ENCODE results near the gene SIX5.

Gene SIX5

DNA sequence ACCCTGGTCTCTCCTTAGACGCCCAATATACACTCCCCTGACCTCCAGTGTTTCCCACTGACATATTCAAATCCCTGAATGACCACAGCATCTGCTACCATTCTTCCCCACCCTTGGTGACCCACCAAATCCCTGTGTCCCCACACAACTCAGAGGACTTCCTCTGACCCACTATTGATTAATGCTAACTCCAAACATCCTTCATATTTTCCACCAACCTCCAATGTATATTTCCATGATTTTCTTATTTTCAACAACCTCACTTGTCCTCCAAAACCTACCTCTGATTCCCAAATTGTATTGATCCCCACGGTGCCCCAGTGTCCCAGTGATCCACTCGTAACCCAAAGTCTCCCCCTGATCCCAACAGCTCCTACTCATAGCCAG, 24.1 kb upstream of the SIX5 start:
- Histone ChIP-seq H3K9ac (ENCODE audit: low read depth in 1 of 2, low read length in 2 of 2) (no peak overlapping the region), H3K9me3 (ENCODE audit: control insufficient read depth in 1 of 2, low read length in 2 of 2) (no peaks in the 10 kb centered on the region), H3K27ac (ENCODE audit: low read depth, low read length) (no peak overlapping the region), H3K4me3 (ENCODE audit: low read depth in 1 of 2, low read length in 2 of 2) (peak overlapping the region in 1 of 2 donors; percentile 4), H3K4me1 (ENCODE audit: control insufficient read depth in 1 of 2, insufficient read depth in 2 of 2, low read length in 2 of 2) (peaks cover 16 to 20% of the 10 kb centered on the region in 2 donors), H3K27me3 (ENCODE audit: control insufficient read depth in 1 of 2, insufficient read depth in 2 of 2, low read length in 2 of 2) (no peaks in the 10 kb centered on the region), H3K36me3 (ENCODE audit: control insufficient read depth in 1 of 2, insufficient read depth in 2 of 2, low read length in 2 of 2) (peaks cover 4 to 12% of the 10 kb centered on the region in 2 donors)

DNA sequence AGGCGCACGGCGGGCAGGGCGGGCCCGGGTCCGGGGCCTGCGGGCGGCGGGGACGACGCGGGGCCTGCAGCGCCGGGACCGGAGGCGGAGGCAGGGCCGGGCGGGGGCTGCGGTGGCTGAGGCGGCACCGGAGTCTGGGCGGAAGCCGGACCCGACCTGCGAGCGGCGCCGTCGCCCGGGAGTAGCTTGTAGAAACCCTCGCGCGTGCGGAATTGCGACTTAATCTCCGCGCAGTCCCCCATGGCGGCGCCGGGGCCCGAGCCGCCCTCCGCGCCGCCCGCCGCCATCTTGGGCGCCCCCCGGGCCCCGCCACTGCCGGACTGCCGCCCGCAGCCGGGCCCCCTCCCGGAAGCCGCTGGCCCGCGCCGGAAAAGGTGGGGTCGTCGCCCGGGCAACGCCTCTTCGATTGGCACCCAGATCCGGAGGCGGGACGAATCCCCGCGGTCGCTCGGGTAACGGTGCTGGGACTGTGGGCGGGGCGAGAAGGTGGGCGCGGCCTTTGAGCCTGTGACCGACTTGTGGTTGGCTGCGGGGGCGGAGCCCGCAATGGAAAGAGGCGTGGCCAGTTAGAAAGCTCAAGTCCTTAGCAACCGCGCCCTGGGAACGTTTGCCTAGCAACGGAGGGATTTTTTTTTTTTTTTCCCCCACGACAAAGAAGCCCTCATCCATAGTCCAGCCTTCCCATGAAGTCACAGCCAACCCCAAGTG, 23.6 kb upstream of the SIX5 start, which contains the start of gene DMWD:
TSS of gene DMWD (minus strand) at position 376 of the 708 bp plus-strand sequence. CDS start at position 287, 89 bp downstream.
- H3K27me3 ChIP-seq (ENCODE audit: control insufficient read depth in 1 of 2, insufficient read depth in 2 of 2, low read length in 2 of 2) = no peaks in the 10 kb centered on the region
- no peaks in the 10 kb centered on the region for H3K9me3 ChIP-seq (ENCODE audit: control insufficient read depth in 1 of 2, low read length in 2 of 2)
- peaks cover 4 to 15% of the 10 kb centered on the region in 2 donors for H3K36me3 ChIP-seq (ENCODE audit: control insufficient read depth in 1 of 2, insufficient read depth in 2 of 2, low read length in 2 of 2)
- H3K4me1 ChIP-seq (ENCODE audit: control insufficient read depth in 1 of 2, insufficient read depth in 2 of 2, low read length in 2 of 2) = peaks cover 16 to 20% of the 10 kb centered on the region in 2 donors
- H3K27ac ChIP-seq (ENCODE audit: low read depth, low read length) = no peak within 1 kb of the TSS
- peak within 1 kb of the TSS; percentile 44 to 74 for H3K9ac ChIP-seq (ENCODE audit: low read depth in 1 of 2, low read length in 2 of 2)
- H3K4me3 ChIP-seq (ENCODE audit: low read depth in 1 of 2, low read length in 2 of 2) = peak within 1 kb of the TSS; percentile 70 to 77

DNA sequence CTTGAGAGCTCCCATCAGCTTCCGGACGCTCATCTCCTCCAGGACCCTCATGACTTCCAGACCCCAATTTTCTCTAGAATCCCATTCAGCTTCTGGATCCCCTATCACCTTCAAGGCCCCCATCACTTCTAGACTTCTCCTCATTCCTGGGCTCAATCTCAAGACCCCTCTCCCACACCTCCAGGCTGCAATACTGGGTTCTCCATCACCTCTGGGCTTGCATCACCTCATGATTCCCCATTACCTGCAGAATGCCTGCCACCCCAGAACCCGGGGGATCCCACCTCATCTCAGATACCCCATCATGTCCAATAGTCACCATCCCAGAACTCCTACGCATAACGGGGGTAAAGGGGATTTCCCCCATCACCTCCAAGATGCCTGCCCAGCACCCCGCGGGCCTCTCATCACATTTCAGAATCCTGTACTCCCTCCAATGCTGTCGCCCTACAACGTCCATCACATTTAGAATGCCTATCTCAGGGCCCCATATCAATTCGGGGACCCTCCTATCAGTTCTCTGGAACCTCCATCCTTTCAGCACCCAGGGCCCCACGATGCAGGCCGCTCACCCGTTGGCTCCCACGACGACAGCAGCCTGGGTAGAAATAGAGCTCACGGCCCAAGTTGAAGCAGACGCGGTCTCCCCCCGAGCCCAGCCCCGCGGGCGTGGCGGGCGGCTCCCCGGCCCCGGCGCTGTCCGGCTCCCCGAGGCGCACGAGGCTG, 22.9 kb upstream of the SIX5 start:
- Histone ChIP-seq H3K36me3 (ENCODE audit: control insufficient read depth in 1 of 2, insufficient read depth in 2 of 2, low read length in 2 of 2) (peaks cover 6 to 20% of the 10 kb centered on the region in 2 donors), H3K9ac (ENCODE audit: low read depth in 1 of 2, low read length in 2 of 2) (peak overlapping the region; percentile 44 to 74), H3K27me3 (ENCODE audit: control insufficient read depth in 1 of 2, insufficient read depth in 2 of 2, low read length in 2 of 2) (no peaks in the 10 kb centered on the region), H3K4me1 (ENCODE audit: control insufficient read depth in 1 of 2, insufficient read depth in 2 of 2, low read length in 2 of 2) (peaks cover 16 to 20% of the 10 kb centered on the region in 2 donors), H3K4me3 (ENCODE audit: low read depth in 1 of 2, low read length in 2 of 2) (peak overlapping the region; percentile 70 to 77), H3K9me3 (ENCODE audit: control insufficient read depth in 1 of 2, low read length in 2 of 2) (no peaks in the 10 kb centered on the region), H3K27ac (ENCODE audit: low read depth, low read length) (no peak overlapping the region)

DNA sequence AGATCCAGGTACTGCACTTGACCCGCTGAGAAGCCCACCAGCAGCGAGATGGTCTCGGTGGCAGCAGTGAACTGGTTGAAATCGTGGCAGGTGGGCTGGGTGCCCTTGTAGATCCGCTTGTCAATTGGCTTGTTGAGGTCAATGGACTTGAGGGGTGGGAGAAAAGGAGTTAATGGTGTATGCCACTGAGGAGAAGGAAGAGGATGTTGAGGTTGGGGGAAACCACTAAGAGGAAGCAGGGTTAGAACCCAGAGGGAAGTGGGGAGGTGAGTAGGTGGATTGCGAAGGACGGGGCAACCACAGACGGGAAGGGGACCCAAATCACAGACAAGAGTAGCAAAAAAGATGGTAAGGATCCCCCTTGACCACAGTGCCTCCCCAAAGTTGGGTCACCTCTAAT, 21.9 kb upstream of the SIX5 start:
- Histone ChIP-seq H3K27me3 (ENCODE audit: control insufficient read depth in 1 of 2, insufficient read depth in 2 of 2, low read length in 2 of 2) (no peaks in the 10 kb centered on the region), H3K9ac (ENCODE audit: low read depth in 1 of 2, low read length in 2 of 2) (no peak overlapping the region), H3K9me3 (ENCODE audit: control insufficient read depth in 1 of 2, low read length in 2 of 2) (no peaks in the 10 kb centered on the region), H3K36me3 (ENCODE audit: control insufficient read depth in 1 of 2, insufficient read depth in 2 of 2, low read length in 2 of 2) (peaks cover 6 to 29% of the 10 kb centered on the region in 2 donors), H3K27ac (ENCODE audit: low read depth, low read length) (no peak overlapping the region), H3K4me3 (ENCODE audit: low read depth in 1 of 2, low read length in 2 of 2) (no peak overlapping the region), H3K4me1 (ENCODE audit: control insufficient read depth in 1 of 2, insufficient read depth in 2 of 2, low read length in 2 of 2) (peaks cover 16 to 20% of the 10 kb centered on the region in 2 donors)

DNA sequence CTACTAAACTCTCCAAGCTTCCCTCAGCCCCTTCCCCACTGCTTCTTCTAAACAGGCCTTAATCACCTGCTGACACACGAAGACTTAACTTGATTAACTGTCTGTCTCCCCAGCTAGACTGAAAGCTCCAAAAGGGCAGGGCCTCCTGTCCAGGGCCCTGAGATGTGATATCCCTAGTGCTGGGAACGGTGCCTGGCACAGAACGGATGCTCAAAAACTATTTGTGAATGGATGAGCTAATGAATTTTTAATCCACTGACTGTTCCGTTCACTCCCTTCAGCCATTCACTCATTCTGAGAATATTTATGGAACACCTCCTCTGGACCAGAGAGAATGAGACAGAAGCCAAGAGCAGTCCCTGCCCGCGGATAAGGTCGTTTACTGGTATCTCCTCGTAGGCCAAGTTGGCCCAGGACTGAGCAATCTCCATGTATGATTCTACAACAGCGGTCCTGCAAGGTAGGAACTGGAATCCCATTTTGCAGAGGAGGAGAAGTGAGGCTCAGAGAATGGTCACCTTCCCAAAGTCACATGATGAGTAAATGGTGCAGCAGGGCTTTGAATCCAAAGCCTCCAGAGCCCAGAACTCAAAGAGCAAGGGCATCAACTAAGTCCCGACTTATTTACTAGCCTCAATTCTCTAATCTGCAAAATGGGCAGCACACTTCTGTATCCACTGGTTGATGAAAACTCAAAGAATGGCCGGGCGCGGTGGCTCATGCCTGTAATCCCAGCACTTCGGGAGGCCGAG, 20.2 kb upstream of the SIX5 start:
- H3K4me3 ChIP-seq (ENCODE audit: low read depth in 1 of 2, low read length in 2 of 2) = no peak overlapping the region
- H3K36me3 ChIP-seq (ENCODE audit: control insufficient read depth in 1 of 2, insufficient read depth in 2 of 2, low read length in 2 of 2) = peaks cover 6 to 36% of the 10 kb centered on the region in 2 donors
- peaks cover 16 to 20% of the 10 kb centered on the region in 2 donors for H3K4me1 ChIP-seq (ENCODE audit: control insufficient read depth in 1 of 2, insufficient read depth in 2 of 2, low read length in 2 of 2)
- no peak overlapping the region for H3K9ac ChIP-seq (ENCODE audit: low read depth in 1 of 2, low read length in 2 of 2)
- no peaks in the 10 kb centered on the region for H3K27me3 ChIP-seq (ENCODE audit: control insufficient read depth in 1 of 2, insufficient read depth in 2 of 2, low read length in 2 of 2)
- no peaks in the 10 kb centered on the region for H3K9me3 ChIP-seq (ENCODE audit: control insufficient read depth in 1 of 2, low read length in 2 of 2)
- H3K27ac ChIP-seq (ENCODE audit: low read depth, low read length) = no peak overlapping the region

DNA sequence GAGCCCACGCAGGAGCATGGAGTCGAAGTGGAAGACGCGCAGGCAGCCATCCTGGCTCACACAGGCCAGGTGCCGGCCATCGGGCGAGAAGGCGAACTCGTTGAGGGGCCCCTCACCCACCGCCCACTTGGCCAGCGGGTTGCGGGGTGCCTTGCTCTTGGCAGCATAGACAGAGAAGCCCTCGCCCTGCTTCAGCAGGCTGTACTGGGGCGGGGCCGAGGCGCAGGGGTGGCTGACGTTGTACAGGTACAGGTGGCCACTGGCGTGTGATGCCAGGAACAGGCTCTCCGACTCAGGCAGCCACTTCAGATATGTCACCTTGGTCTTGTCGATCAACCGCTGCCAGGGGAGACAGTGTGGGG, 17.5 kb upstream of the SIX5 start:
- Histone ChIP-seq H3K36me3 (ENCODE audit: control insufficient read depth in 1 of 2, insufficient read depth in 2 of 2, low read length in 2 of 2) (peaks cover 6 to 36% of the 10 kb centered on the region in 2 donors), H3K9ac (ENCODE audit: low read depth in 1 of 2, low read length in 2 of 2) (no peak overlapping the region), H3K27me3 (ENCODE audit: control insufficient read depth in 1 of 2, insufficient read depth in 2 of 2, low read length in 2 of 2) (no peaks in the 10 kb centered on the region), H3K4me1 (ENCODE audit: control insufficient read depth in 1 of 2, insufficient read depth in 2 of 2, low read length in 2 of 2) (peaks cover 12 to 15% of the 10 kb centered on the region in 2 donors), H3K27ac (ENCODE audit: low read depth, low read length) (no peak overlapping the region), H3K9me3 (ENCODE audit: control insufficient read depth in 1 of 2, low read length in 2 of 2) (no peaks in the 10 kb centered on the region), H3K4me3 (ENCODE audit: low read depth in 1 of 2, low read length in 2 of 2) (no peak overlapping the region)

DNA sequence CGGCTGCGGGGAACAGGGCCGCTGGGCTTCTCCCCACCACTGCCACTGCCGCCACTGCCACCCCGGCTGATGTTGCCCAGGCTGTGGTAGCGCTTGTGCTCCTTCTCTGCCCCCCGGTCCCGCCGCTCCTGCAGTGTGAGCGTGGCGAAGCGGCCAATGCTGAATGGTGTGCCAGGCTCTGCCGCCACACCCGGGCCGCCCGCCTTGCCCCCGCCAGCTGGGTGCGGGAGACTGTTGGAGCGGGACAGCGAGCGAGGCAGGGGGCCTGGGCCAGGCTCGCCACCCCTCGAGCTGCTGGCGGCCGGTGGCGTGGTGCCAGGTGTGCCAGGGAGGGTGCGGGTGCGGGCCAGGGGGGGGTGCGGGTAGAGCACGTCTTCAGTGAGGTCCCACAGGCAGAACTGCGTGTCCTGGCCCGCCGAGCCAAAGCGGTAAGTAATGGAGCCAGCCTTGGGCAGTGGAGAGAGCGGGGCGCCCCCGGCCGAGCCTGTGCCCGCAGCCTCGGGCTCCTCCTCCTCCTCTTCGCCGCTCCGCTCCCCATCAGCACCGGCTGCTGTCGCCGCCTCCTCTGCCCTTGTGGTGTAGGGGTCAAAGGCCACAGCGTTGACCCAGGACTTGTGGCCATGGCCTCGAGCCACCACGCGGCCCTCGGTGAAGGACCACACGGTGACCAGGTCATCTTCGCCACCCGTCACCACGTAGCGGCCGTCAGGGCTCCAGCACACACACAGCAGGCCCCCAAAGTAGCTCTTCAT, 16.9 kb upstream of the SIX5 start:
- Histone ChIP-seq H3K27me3 (ENCODE audit: control insufficient read depth in 1 of 2, insufficient read depth in 2 of 2, low read length in 2 of 2) (no peaks in the 10 kb centered on the region), H3K4me3 (ENCODE audit: low read depth in 1 of 2, low read length in 2 of 2) (no peak overlapping the region), H3K4me1 (ENCODE audit: control insufficient read depth in 1 of 2, insufficient read depth in 2 of 2, low read length in 2 of 2) (peaks cover 9 to 11% of the 10 kb centered on the region in 2 donors), H3K9me3 (ENCODE audit: control insufficient read depth in 1 of 2, low read length in 2 of 2) (no peaks in the 10 kb centered on the region), H3K27ac (ENCODE audit: low read depth, low read length) (no peak overlapping the region), H3K9ac (ENCODE audit: low read depth in 1 of 2, low read length in 2 of 2) (no peak overlapping the region), H3K36me3 (ENCODE audit: control insufficient read depth in 1 of 2, insufficient read depth in 2 of 2, low read length in 2 of 2) (peaks cover 6 to 36% of the 10 kb centered on the region in 2 donors)

DNA sequence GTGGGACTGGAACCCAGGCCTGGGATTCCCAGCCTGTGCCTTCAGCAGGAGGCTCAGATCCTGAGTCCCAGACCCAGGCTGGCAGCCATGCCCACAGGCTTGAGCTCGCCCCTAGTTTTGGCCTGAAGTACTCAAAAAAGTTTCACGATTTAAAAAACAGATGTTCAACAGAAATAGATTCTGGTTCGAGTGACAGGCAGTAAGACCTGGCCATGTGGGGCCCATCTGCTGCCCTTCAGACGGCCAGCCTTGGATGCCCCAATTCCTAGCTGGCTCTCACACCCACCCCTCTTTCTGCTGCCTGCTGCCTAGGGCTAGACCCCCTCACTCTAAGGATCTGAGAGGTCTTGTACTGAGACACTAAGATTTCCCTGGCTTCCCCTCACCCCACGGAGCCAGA, 16.0 kb upstream of the SIX5 start:
- Histone ChIP-seq H3K27ac (ENCODE audit: low read depth, low read length) (no peak overlapping the region), H3K4me1 (ENCODE audit: control insufficient read depth in 1 of 2, insufficient read depth in 2 of 2, low read length in 2 of 2) (peaks cover 9 to 16% of the 10 kb centered on the region in 2 donors), H3K4me3 (ENCODE audit: low read depth in 1 of 2, low read length in 2 of 2) (no peak overlapping the region), H3K27me3 (ENCODE audit: control insufficient read depth in 1 of 2, insufficient read depth in 2 of 2, low read length in 2 of 2) (peaks cover 0 to under 1% of the 10 kb centered on the region in 2 donors), H3K36me3 (ENCODE audit: control insufficient read depth in 1 of 2, insufficient read depth in 2 of 2, low read length in 2 of 2) (peaks cover 2 to 36% of the 10 kb centered on the region in 2 donors), H3K9ac (ENCODE audit: low read depth in 1 of 2, low read length in 2 of 2) (no peak overlapping the region), H3K9me3 (ENCODE audit: control insufficient read depth in 1 of 2, low read length in 2 of 2) (no peaks in the 10 kb centered on the region)

DNA sequence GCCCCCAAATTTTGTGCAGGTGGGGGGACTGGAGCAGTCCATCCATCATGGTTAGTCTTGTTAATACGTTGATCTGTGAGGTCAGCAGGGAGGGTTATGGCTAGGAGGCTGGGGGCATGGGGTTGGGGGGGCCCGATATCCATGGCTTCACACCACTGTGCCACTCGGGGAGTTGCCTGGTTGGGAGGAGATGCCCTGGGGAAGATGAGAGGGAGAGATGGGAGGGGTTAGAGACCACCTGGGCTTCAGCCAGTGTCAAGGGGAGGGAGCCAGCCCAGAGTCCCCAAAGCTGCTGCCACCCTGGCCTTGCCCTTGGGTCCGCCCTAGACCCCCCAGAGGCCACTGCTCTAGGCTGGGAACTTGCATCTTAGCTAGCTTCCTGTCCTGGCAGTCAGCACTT, 15.0 kb upstream of the SIX5 start:
- Histone ChIP-seq H3K9ac (ENCODE audit: low read depth in 1 of 2, low read length in 2 of 2) (no peak overlapping the region), H3K27ac (ENCODE audit: low read depth, low read length) (peak overlapping the region; percentile 20), H3K27me3 (ENCODE audit: control insufficient read depth in 1 of 2, insufficient read depth in 2 of 2, low read length in 2 of 2) (peaks cover 0 to 5% of the 10 kb centered on the region in 2 donors)

More for the DNA sequence above, 15.0 kb upstream of the SIX5 start:
- no peaks in the 10 kb centered on the region for H3K9me3 ChIP-seq (ENCODE audit: control insufficient read depth in 1 of 2, low read length in 2 of 2)
- no peak overlapping the region for H3K4me3 ChIP-seq (ENCODE audit: low read depth in 1 of 2, low read length in 2 of 2)
- H3K4me1 ChIP-seq (ENCODE audit: control insufficient read depth in 1 of 2, insufficient read depth in 2 of 2, low read length in 2 of 2) = peaks cover 14 to 24% of the 10 kb centered on the region in 2 donors
- H3K36me3 ChIP-seq (ENCODE audit: control insufficient read depth in 1 of 2, insufficient read depth in 2 of 2, low read length in 2 of 2) = peaks cover 2 to 31% of the 10 kb centered on the region in 2 donors
